H9 (cell line): ENCODE measurements around the gene TCN1. TPM values are rescaled to one million over a fixed set of nuclear protein-coding genes. Genes with fewer than 3 reads are reported as not detected.

Experiments
- DNase-seq: peaks from one replicate; pipeline ENCODE4 v3.0.0-alpha.2; 2017
- H2AFZ ChIP-seq: one replicate; pipeline ENCODE4 v1.6.1; 2013; ENCODE audit warnings: mild to moderate bottlenecking, low read length, control low read depth, moderate library complexity
- H2AK5ac ChIP-seq: 2 replicates; pipeline ENCODE4 v1.6.1; 2013; ENCODE audit warnings: low read length, control low read depth, mixed read lengths; ENCODE audit not compliant: insufficient read length
- H2BK120ac ChIP-seq: one replicate; pipeline ENCODE4 v1.6.1; 2013; ENCODE audit warnings: low read depth, mild to moderate bottlenecking, low read length, control low read depth, inconsistent platforms; ENCODE audit not compliant: poor library complexity, severe bottlenecking
- H2BK12ac ChIP-seq: 2 replicates; pipeline ENCODE4 v1.6.1; 2013; ENCODE audit warnings: low read length, control low read depth, mixed read lengths, low read depth; ENCODE audit not compliant: insufficient read length
- H2BK15ac ChIP-seq: 2 replicates; pipeline ENCODE4 v1.6.1; 2013; ENCODE audit warnings: low read depth, low read length, control low read depth
- H2BK20ac ChIP-seq: one replicate; pipeline ENCODE4 v1.6.1; 2013; ENCODE audit warnings: low read depth, mild to moderate bottlenecking, low read length, control low read depth, inconsistent platforms; ENCODE audit not compliant: poor library complexity, severe bottlenecking
- H2BK5ac ChIP-seq: 2 replicates; pipeline ENCODE4 v1.6.1; 2013; ENCODE audit warnings: low read length, control low read depth, mixed read lengths; ENCODE audit not compliant: insufficient read length
- H3K14ac ChIP-seq: 2 replicates; pipeline ENCODE4 v1.6.1; 2013; ENCODE audit warnings: low read length, control low read depth; ENCODE audit not compliant: insufficient read depth
- H3K18ac ChIP-seq: 2 replicates; pipeline ENCODE4 v1.6.1; 2013; ENCODE audit warnings: low read depth, mild to moderate bottlenecking, mixed read lengths, low read length, control low read depth; ENCODE audit not compliant: insufficient read length
- H3K23ac ChIP-seq: 2 replicates; pipeline ENCODE4 v1.6.1; 2013; ENCODE audit warnings: low read length, control low read depth, mixed read lengths, low read depth; ENCODE audit not compliant: insufficient read length
- H3K23me2 ChIP-seq: 2 replicates; pipeline ENCODE4 v1.6.1; 2013; ENCODE audit warnings: low read depth, mild to moderate bottlenecking, mixed read lengths, low read length, control low read depth; ENCODE audit not compliant: insufficient read length, poor library complexity, severe bottlenecking
- H3K27ac ChIP-seq: 2 replicates; pipeline ENCODE4 v1.5.1; 2013; ENCODE audit warnings: low read length, control low read depth, mixed read lengths, low read depth; ENCODE audit not compliant: insufficient read length
- H3K27me3 ChIP-seq: 2 replicates; pipeline ENCODE4 v1.6.1; 2013; ENCODE audit warnings: low read length, control low read depth, inconsistent platforms; ENCODE audit not compliant: insufficient read depth
- H3K4ac ChIP-seq: 2 replicates; pipeline ENCODE4 v1.6.1; 2013; ENCODE audit warnings: low read depth, mild to moderate bottlenecking, control low read depth, inconsistent platforms, low read length, moderate library complexity
- H3K4me1 ChIP-seq: 2 replicates; pipeline ENCODE4 v1.6.1; 2013; ENCODE audit warnings: low read length, control low read depth, inconsistent platforms; ENCODE audit not compliant: insufficient read depth
- H3K4me2 ChIP-seq: 2 replicates; pipeline ENCODE4 v1.6.1; 2013; ENCODE audit warnings: low read length, control low read depth, mixed read lengths; ENCODE audit not compliant: insufficient read length, insufficient read depth
- H3K56ac ChIP-seq: 2 replicates; pipeline ENCODE4 v1.6.1; 2013; ENCODE audit warnings: low read depth, mild to moderate bottlenecking, mixed read lengths, low read length, control low read depth; ENCODE audit not compliant: insufficient read length
- H3K79me1 ChIP-seq: 2 replicates; pipeline ENCODE4 v1.6.1; 2013; ENCODE audit warnings: low read depth, mild to moderate bottlenecking, moderate library complexity, low read length, control low read depth, inconsistent platforms; ENCODE audit not compliant: insufficient read depth, poor library complexity, severe bottlenecking
- H3K79me2 ChIP-seq: 2 replicates; pipeline ENCODE4 v1.6.1; 2013; ENCODE audit warnings: low read length, control low read depth, inconsistent platforms; ENCODE audit not compliant: insufficient read depth
- H3K9ac ChIP-seq: 2 replicates; pipeline ENCODE4 v1.6.1; 2013; ENCODE audit warnings: low read length, control low read depth, mixed read lengths; ENCODE audit not compliant: insufficient read length; ENCODE audit errors: extremely low read depth
- H3K9me3 ChIP-seq: one replicate; pipeline ENCODE4 v1.6.1; 2013; ENCODE audit warnings: low read depth, low read length, inconsistent platforms; ENCODE audit not compliant: control insufficient read depth
- H3T11ph ChIP-seq: one replicate; pipeline ENCODE4 v1.6.1; 2013; ENCODE audit warnings: mild to moderate bottlenecking, low read length, control low read depth, inconsistent platforms
- H4K20me1 ChIP-seq: one replicate; pipeline ENCODE4 v1.6.1; 2013; ENCODE audit not compliant: control insufficient read depth, insufficient read length, insufficient read depth
- H4K5ac ChIP-seq: 2 replicates; pipeline ENCODE4 v1.6.1; 2013; ENCODE audit warnings: low read depth, mild to moderate bottlenecking, mixed read lengths, low read length, control low read depth; ENCODE audit not compliant: insufficient read length
- H4K8ac ChIP-seq: replicated peaks from 2 replicates; pipeline ENCODE4 v1.6.1; 2013; ENCODE audit warnings: low read length, control low read depth, mixed read lengths, low read depth; ENCODE audit not compliant: insufficient read length
- H4K91ac ChIP-seq: 2 replicates; pipeline ENCODE4 v1.6.1; 2013; ENCODE audit warnings: low read depth, mild to moderate bottlenecking, moderate library complexity, mixed read lengths, low read length, control low read depth; ENCODE audit not compliant: insufficient read length
- H3K27ac Mint-ChIP-seq, 3 experiments: 2 replicates in 2 of 3; 3 replicates in 1 of 3; pipeline ENCODE4 v1.8.0; 2020 to 2021; ENCODE audit warnings: mixed read lengths in 3 of 3, mild to moderate bottlenecking in 1 of 3, moderate library complexity in 1 of 3
- H3K27me3 Mint-ChIP-seq: 2 replicates; pipeline ENCODE4 v1.8.0; 2021; ENCODE audit warnings: low read depth, mild to moderate bottlenecking, moderate library complexity, mixed read lengths
- H3K36me3 Mint-ChIP-seq, 3 experiments: 2 replicates in 2 of 3; 3 replicates in 1 of 3; pipeline ENCODE4 v1.8.0; 2020 to 2021; ENCODE audit warnings: low read depth in 3 of 3, mixed read lengths in 3 of 3; ENCODE audit not compliant: insufficient read depth in 1 of 3
- H3K4me1 Mint-ChIP-seq, 2 experiments: 2 replicates each; pipeline ENCODE4 v1.8.0; 2020; ENCODE audit warnings: mixed read lengths in 2 of 2
- H3K4me3 Mint-ChIP-seq, 2 experiments: 2 replicates in 1 of 2; 3 replicates in 1 of 2; pipeline ENCODE4 v1.8.0; 2020 to 2021; ENCODE audit warnings: mild to moderate bottlenecking in 2 of 2, mixed read lengths in 2 of 2, moderate library complexity in 1 of 2
- H3K9me3 Mint-ChIP-seq, 2 experiments: 2 replicates in 1 of 2; 3 replicates in 1 of 2; pipeline ENCODE4 v1.8.0; 2020; ENCODE audit warnings: mild to moderate bottlenecking in 2 of 2, mixed read lengths in 2 of 2, moderate library complexity in 1 of 2
- CTCF ChIP-seq: fragments of 200-600 bp; sonication (generic); conservative IDR thresholded peaks from 3 replicates; pipeline ENCODE4 v1.8.0; 2021; ENCODE audit warnings: antibody characterized with exemption, mild to moderate bottlenecking
- WGBS: extraction: QIAGEN DNeasy Blood & Tissue Kit; methylation state at CpG from one replicate; pipeline ENCODE4 v1.1.7; 2013; ENCODE audit warnings: missing lambda C conversion rate, low lambda C conversion rate, mixed read lengths; ENCODE audit not compliant: insufficient read length; ENCODE audit errors: extremely low coverage; 5-methylcytosine and 5-hydroxymethylcytosine counted together
- total RNA-seq: library from RNA; stranded (reverse); gene quantifications from 2 replicates; pipeline ENCODE4 v1.2.1, GENCODE V29; 2021

TCN1 gene
- total RNA-seq, 1 experiment from 2014 or later = not detected

GRCh38 chr11:59866836-59867235, 549 bp upstream of the TCN1 start:
- peaks cover 0 to 10% (median 6%) of the 10 kb centered on the region in 3 experiments; a peak in 3 of 7 replicates for H3K36me3 Mint-ChIP-seq

More at GRCh38 chr11:59866836-59867235, 549 bp upstream of the TCN1 start:
- Histone ChIP-seq H3K4me2 (no peak overlapping the region), H3K79me2 (no peaks in the 10 kb centered on the region), H3K4me1 (no peaks in the 10 kb centered on the region), H3K27me3 (no peaks in the 10 kb centered on the region), H3K14ac (no peak overlapping the region), H3K23ac (no peak overlapping the region), H2AFZ (no peak overlapping the region), H3K27ac (no peak overlapping the region), H2BK15ac (no peak overlapping the region), H2BK120ac (no peak overlapping the region), H2AK5ac (no peak overlapping the region), H4K20me1 (no peaks in the 10 kb centered on the region), H3K4ac (no peak overlapping the region), H3K9ac (no peak overlapping the region), H4K91ac (no peak overlapping the region), H3K56ac (no peak overlapping the region), H3K9me3 (no peaks in the 10 kb centered on the region), H2BK5ac (no peak overlapping the region), H4K8ac (no peak overlapping the region), H3K23me2 (no peaks in the 10 kb centered on the region), H3K79me1 (no peaks in the 10 kb centered on the region), H4K5ac (no peak overlapping the region), H3K18ac (no peak overlapping the region), H2BK20ac (no peak overlapping the region), H3T11ph (no peak overlapping the region), H2BK12ac (no peak overlapping the region)
- Mint-ChIP-seq H3K4me3 (no peak overlapping the region), H3K9me3 (peaks cover 8 to 9% of the 10 kb centered on the region in 2 experiments; a peak in 4 of 5 replicates), H3K27me3 (no peaks in the 10 kb centered on the region; the same call in 1 of the 2 replicates), H3K4me1 (no peaks in the 10 kb centered on the region), H3K27ac (no peak overlapping the region)
- WGBS = no CpG with 5 or more reads among the region's 1 CpG
- no peak for TF ChIP-seq CTCF
- DNase-seq = no peak
